ENCODE data around the gene C1orf87.

The C1orf87 gene

GRCh38 chr1:59992040-59992820, 81.3 kb downstream of the C1orf87 start:
- Histone ChIP-seq H2AFZ (ENCODE audit: low read depth, low read length, severe bottlenecking) (no peak overlapping the region), H3K27me3 (ENCODE audit: low read length) (no peaks in the 10 kb centered on the region), H3K36me3 (ENCODE audit: low read length) (no peaks in the 10 kb centered on the region), H4K20me1 (ENCODE audit: low read depth, low read length) (no peaks in the 10 kb centered on the region), H3K9me2 (replicated peaks; ENCODE audit: insufficient read depth, low read length) (no peaks in the 10 kb centered on the region), H3K4me2 (ENCODE audit: low read depth, low read length, poor library complexity, severe bottlenecking) (no peak overlapping the region), H3K4me3 (ENCODE audit: insufficient read depth, low read length, poor library complexity, severe bottlenecking) (no peak overlapping the region), H3K9ac (ENCODE audit: low read length) (no peak overlapping the region), H3K9me3 (ENCODE audit: insufficient read depth, low read length) (no peaks in the 10 kb centered on the region), H3K27ac (ENCODE audit: low read depth, low read length) (no peak overlapping the region), H3K79me2 (ENCODE audit: insufficient read depth, low read length) (no peaks in the 10 kb centered on the region), H3F3A (ENCODE audit: insufficient read depth) (no peaks in the 10 kb centered on the region)
- TF ChIP-seq CTCF (IDR thresholded peaks at IDR 0.05; ENCODE audit: insufficient read depth, low read length, poor library complexity, severe bottlenecking) = no peak
- no peak for TF ChIP-seq EZH2phosphoT487 (conservative IDR thresholded peaks at IDR 0.05; ENCODE audit: low read length)

- Histone ChIP-seq H3K36me3 (ENCODE audit: low read length) (no peaks in the 10 kb centered on the region), H3K9ac (ENCODE audit: low read length) (no peak overlapping the region), H3K79me2 (ENCODE audit: insufficient read depth, low read length) (no peaks in the 10 kb centered on the region), H3K9me3 (ENCODE audit: insufficient read depth, low read length) (no peaks in the 10 kb centered on the region), H4K20me1 (ENCODE audit: low read depth, low read length) (no peaks in the 10 kb centered on the region), H3K27ac (ENCODE audit: low read depth, low read length) (no peak overlapping the region), H3K9me2 (replicated peaks; ENCODE audit: insufficient read depth, low read length) (no peaks in the 10 kb centered on the region), H3K4me2 (ENCODE audit: low read depth, low read length, poor library complexity, severe bottlenecking) (no peak overlapping the region), H3F3A (ENCODE audit: insufficient read depth) (no peaks in the 10 kb centered on the region), H3K4me3 (ENCODE audit: insufficient read depth, low read length, poor library complexity, severe bottlenecking) (no peak overlapping the region), H3K27me3 (ENCODE audit: low read length) (no peaks in the 10 kb centered on the region), H2AFZ (ENCODE audit: low read depth, low read length, severe bottlenecking) (no peak overlapping the region)
- TF ChIP-seq CTCF (IDR thresholded peaks at IDR 0.05; ENCODE audit: insufficient read depth, low read length, poor library complexity, severe bottlenecking) (no peak), EZH2phosphoT487 (conservative IDR thresholded peaks at IDR 0.05; ENCODE audit: low read length) (no peak)
These were observed 83.1 kb downstream of the C1orf87 start for GRCh38 chr1:59990470-59990869.

GRCh38 chr1:59986516-59987310, 86.9 kb downstream of the C1orf87 start:
- H3K4me2 ChIP-seq (ENCODE audit: low read depth, low read length, poor library complexity, severe bottlenecking) = no peak overlapping the region
- no peaks in the 10 kb centered on the region for H3K9me2 ChIP-seq (replicated peaks; ENCODE audit: insufficient read depth, low read length)

More at GRCh38 chr1:59986516-59987310, 86.9 kb downstream of the C1orf87 start:
- Histone ChIP-seq H4K20me1 (ENCODE audit: low read depth, low read length) (no peaks in the 10 kb centered on the region), H3K4me3 (ENCODE audit: insufficient read depth, low read length, poor library complexity, severe bottlenecking) (no peak overlapping the region), H3K9me3 (ENCODE audit: insufficient read depth, low read length) (no peaks in the 10 kb centered on the region), H3K27ac (ENCODE audit: low read depth, low read length) (no peak overlapping the region), H2AFZ (ENCODE audit: low read depth, low read length, severe bottlenecking) (no peak overlapping the region), H3F3A (ENCODE audit: insufficient read depth) (no peaks in the 10 kb centered on the region), H3K9ac (ENCODE audit: low read length) (no peak overlapping the region), H3K36me3 (ENCODE audit: low read length) (no peaks in the 10 kb centered on the region), H3K27me3 (ENCODE audit: low read length) (no peaks in the 10 kb centered on the region), H3K79me2 (ENCODE audit: insufficient read depth, low read length) (no peaks in the 10 kb centered on the region)
- TF ChIP-seq EZH2phosphoT487 (conservative IDR thresholded peaks at IDR 0.05; ENCODE audit: low read length) (no peak), CTCF (IDR thresholded peaks at IDR 0.05; ENCODE audit: insufficient read depth, low read length, poor library complexity, severe bottlenecking) (no peak)

Measured in SU-DHL-6 (cell line).